MM.1S (cell line): ENCODE data around the gene ERCC1.

Source experiments
- DNase-seq: peaks from one replicate; pipeline ENCODE4 v3.0.0-alpha.2; 2015
- H2AFZ ChIP-seq: fragments of 300-600 bp; sonication (generic); 2 replicates; pipeline ENCODE4 v1.6.0; 2016; ENCODE audit warnings: antibody characterized with exemption, low read length
- H3F3A ChIP-seq: fragments of 300-600 bp; sonication (generic); 2 replicates; pipeline ENCODE4 v1.6.1; 2016; ENCODE audit warnings: mild to moderate bottlenecking, antibody characterized with exemption, low read length, moderate library complexity, mixed read lengths; ENCODE audit not compliant: insufficient read depth
- H3K27ac ChIP-seq: fragments of 300-600 bp; sonication (generic); 2 replicates; pipeline ENCODE4 v1.5.1; 2016; ENCODE audit warnings: mild to moderate bottlenecking, low read length
- H3K27me3 ChIP-seq: fragments of 300-600 bp; sonication (generic); replicated peaks from 2 replicates; pipeline ENCODE4 v1.6.0; 2016; ENCODE audit warnings: low read length; ENCODE audit not compliant: insufficient read depth
- H3K36me3 ChIP-seq: fragments of 300-600 bp; sonication (generic); replicated peaks from 2 replicates; pipeline ENCODE4 v1.6.1; 2016; ENCODE audit warnings: mild to moderate bottlenecking, low read length, mixed read lengths; ENCODE audit not compliant: insufficient read depth
- H3K4me1 ChIP-seq: fragments of 300-600 bp; sonication (generic); 2 replicates; pipeline ENCODE4 v1.6.1; 2016; ENCODE audit warnings: low read length, mixed read lengths
- H3K4me2 ChIP-seq: fragments of 300-600 bp; sonication (generic); 2 replicates; pipeline ENCODE4 v1.6.0; 2016; ENCODE audit warnings: low read depth, low read length
- H3K4me3 ChIP-seq: fragments of 300-600 bp; sonication (generic); 2 replicates; pipeline ENCODE4 v1.5.1; 2016; ENCODE audit warnings: low read length, mixed read lengths
- H3K79me2 ChIP-seq: fragments of 300-600 bp; sonication (generic); 2 replicates; pipeline ENCODE4 v1.6.1; 2016; ENCODE audit warnings: mixed run types, low read length, mixed read lengths
- H3K9ac ChIP-seq: fragments of 300-600 bp; sonication (generic); 2 replicates; pipeline ENCODE4 v1.6.1; 2016; ENCODE audit warnings: low read length, mixed read lengths
- H3K9me2 ChIP-seq: fragments of 300-600 bp; sonication (generic); replicated peaks from 2 replicates; pipeline ENCODE4 v1.6.1; 2016; ENCODE audit warnings: mild to moderate bottlenecking, low read length, mixed read lengths; ENCODE audit not compliant: insufficient read depth
- H3K9me3 ChIP-seq: fragments of 300-600 bp; sonication (generic); replicated peaks from 2 replicates; pipeline ENCODE4 v1.6.1; 2016; ENCODE audit warnings: mild to moderate bottlenecking, low read length, mixed read lengths; ENCODE audit not compliant: insufficient read depth
- H4K20me1 ChIP-seq: fragments of 300-600 bp; sonication (generic); 2 replicates; pipeline ENCODE4 v1.6.1; 2016; ENCODE audit warnings: mild to moderate bottlenecking, low read length, moderate library complexity, mixed read lengths; ENCODE audit not compliant: insufficient read depth
- CTCF ChIP-seq: fragments of 300-600 bp; sonication (generic); IDR thresholded peaks from 2 replicates; pipeline ENCODE4 v1.5.1; 2016; ENCODE audit warnings: antibody characterized with exemption, low read length, mixed read lengths
- EZH2 ChIP-seq: fragments of 300-600 bp; sonication (generic); optimal IDR thresholded peaks from 2 replicates; pipeline ENCODE3; 2017; ENCODE audit warnings: low read depth, mild to moderate bottlenecking, antibody characterized with exemption, low read length, mixed read lengths
- EZH2phosphoT487 ChIP-seq: fragments of 300-600 bp; sonication (generic); IDR thresholded peaks from 2 replicates; pipeline ENCODE4 v1.6.1; 2018; ENCODE audit warnings: antibody characterized with exemption, low read length

ERCC1 gene

GRCh38 chr19:45385392-45386221, 38.1 kb downstream of the ERCC1 start:
- no peak for DNase-seq
- H3K79me2 ChIP-seq, result no peaks in the 10 kb centered on the region
- TF ChIP-seq EZH2phosphoT487 (no peak), CTCF (no peak), EZH2 (no peak)
- H3K9me2 ChIP-seq, result no peaks in the 10 kb centered on the region
- no peaks in the 10 kb centered on the region for H4K20me1 ChIP-seq
- H3K9ac ChIP-seq, result no peak overlapping the region
- H3K36me3 ChIP-seq, result no peaks in the 10 kb centered on the region
- H3K9me3 ChIP-seq, result no peaks in the 10 kb centered on the region
- no peaks in the 10 kb centered on the region for H3F3A ChIP-seq
- H3K27ac ChIP-seq, result no peak overlapping the region
- H3K4me2 ChIP-seq, result no peak overlapping the region
- H2AFZ ChIP-seq, result no peak overlapping the region
- peaks cover 7% of the 10 kb centered on the region; the same call in 1 of the 2 replicates for H3K27me3 ChIP-seq
- no peaks in the 10 kb centered on the region for H3K4me1 ChIP-seq
- no peak overlapping the region for H3K4me3 ChIP-seq

GRCh38 chr19:45382426-45382825, 41.3 kb downstream of the ERCC1 start:
- Histone ChIP-seq H3K9me2 (no peaks in the 10 kb centered on the region), H3K4me1 (no peaks in the 10 kb centered on the region), H3F3A (no peaks in the 10 kb centered on the region), H3K27me3 (peaks cover 7% of the 10 kb centered on the region; the same call in 1 of the 2 replicates), H3K9ac (no peak overlapping the region), H3K4me2 (no peak overlapping the region), H3K4me3 (no peak overlapping the region), H2AFZ (no peak overlapping the region), H3K36me3 (no peaks in the 10 kb centered on the region), H3K9me3 (no peaks in the 10 kb centered on the region), H3K27ac (no peak overlapping the region), H4K20me1 (no peaks in the 10 kb centered on the region), H3K79me2 (no peaks in the 10 kb centered on the region)
- DNase-seq, result no peak
- TF ChIP-seq CTCF, result no peak
- no peak for TF ChIP-seq EZH2
- TF ChIP-seq EZH2phosphoT487, result no peak

GRCh38 chr19:45380107-45380506, 43.6 kb downstream of the ERCC1 start:
- Histone ChIP-seq H3K36me3 (no peaks in the 10 kb centered on the region), H3K9ac (no peak overlapping the region)

More at GRCh38 chr19:45380107-45380506, 43.6 kb downstream of the ERCC1 start:
- TF ChIP-seq EZH2 (no peak), EZH2phosphoT487 (no peak), CTCF (no peak)
- no peak overlapping the region for H3K27ac ChIP-seq
- H3K9me3 ChIP-seq, result no peaks in the 10 kb centered on the region
- H3K79me2 ChIP-seq, result no peaks in the 10 kb centered on the region
- H3K27me3 ChIP-seq, result no peaks in the 10 kb centered on the region; the same call in 1 of the 2 replicates
- H2AFZ ChIP-seq, result no peak overlapping the region
- H3K4me3 ChIP-seq, result no peak overlapping the region
- no peaks in the 10 kb centered on the region for H3K9me2 ChIP-seq
- no peak for DNase-seq
- no peaks in the 10 kb centered on the region for H3F3A ChIP-seq
- no peak overlapping the region for H3K4me2 ChIP-seq
- no peaks in the 10 kb centered on the region for H4K20me1 ChIP-seq
- H3K4me1 ChIP-seq, result no peaks in the 10 kb centered on the region
